MM.1S (cell line): Measurements from ENCODE around the gene ELOVL7.

Source experiments
- EZH2phosphoT487 ChIP-seq: fragments of 300-600 bp; sonication (generic); IDR thresholded peaks from 2 replicates; pipeline ENCODE4 v1.6.1; 2018; ENCODE audit warnings: antibody characterized with exemption, low read length
- TF ChIP-seq, protein P1 (sequence below): fragments of 300-600 bp; sonication (generic); IDR thresholded peaks from 2 replicates; pipeline ENCODE4 v1.5.1; 2016; ENCODE audit warnings: antibody characterized with exemption, low read length, mixed read lengths

DNA sequence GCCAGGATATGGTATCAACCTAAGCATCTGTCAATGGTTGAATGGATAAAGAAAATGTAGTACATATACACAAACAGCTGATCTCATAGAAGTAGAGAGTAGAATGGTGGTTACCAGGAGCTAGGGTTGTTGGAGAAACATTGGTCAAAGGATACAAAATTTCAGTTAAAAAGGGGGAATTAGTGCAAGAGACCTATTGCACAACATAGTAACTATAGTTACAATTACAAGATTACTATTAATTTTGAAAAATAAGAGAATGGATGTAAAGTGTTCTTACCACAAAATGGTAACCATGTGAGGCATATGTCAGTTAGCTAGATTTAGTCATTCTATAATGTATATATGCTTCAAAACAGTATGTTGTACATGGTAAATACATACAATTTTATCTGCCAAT, 28.8 kb upstream of the ELOVL7 start:
- no peak for TF ChIP-seq EZH2phosphoT487
- TF ChIP-seq, protein P1, sequence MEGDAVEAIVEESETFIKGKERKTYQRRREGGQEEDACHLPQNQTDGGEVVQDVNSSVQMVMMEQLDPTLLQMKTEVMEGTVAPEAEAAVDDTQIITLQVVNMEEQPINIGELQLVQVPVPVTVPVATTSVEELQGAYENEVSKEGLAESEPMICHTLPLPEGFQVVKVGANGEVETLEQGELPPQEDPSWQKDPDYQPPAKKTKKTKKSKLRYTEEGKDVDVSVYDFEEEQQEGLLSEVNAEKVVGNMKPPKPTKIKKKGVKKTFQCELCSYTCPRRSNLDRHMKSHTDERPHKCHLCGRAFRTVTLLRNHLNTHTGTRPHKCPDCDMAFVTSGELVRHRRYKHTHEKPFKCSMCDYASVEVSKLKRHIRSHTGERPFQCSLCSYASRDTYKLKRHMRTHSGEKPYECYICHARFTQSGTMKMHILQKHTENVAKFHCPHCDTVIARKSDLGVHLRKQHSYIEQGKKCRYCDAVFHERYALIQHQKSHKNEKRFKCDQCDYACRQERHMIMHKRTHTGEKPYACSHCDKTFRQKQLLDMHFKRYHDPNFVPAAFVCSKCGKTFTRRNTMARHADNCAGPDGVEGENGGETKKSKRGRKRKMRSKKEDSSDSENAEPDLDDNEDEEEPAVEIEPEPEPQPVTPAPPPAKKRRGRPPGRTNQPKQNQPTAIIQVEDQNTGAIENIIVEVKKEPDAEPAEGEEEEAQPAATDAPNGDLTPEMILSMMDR, result no peak
